Body of pancreas (tissue), 4 donors: Measurements from ENCODE around the gene CFAP100.

Experiments used
- POLR2A ChIP-seq, 3 donors: fragments of 450-650 bp; IDR thresholded peaks; one replicate each; pipeline ENCODE4 v1.6.1; 2016; ENCODE audit warnings: antibody characterized with exemption in 3 of 3, mild to moderate bottlenecking in 2 of 3
- TF ChIP-seq, protein P1 (sequence below), 7 experiments: fragments of 450-650 bp in 4 of 7; fragments of 200-600 bp in 3 of 7; sonication (generic) in 3 of 7; IDR thresholded peaks; one replicate each; pipeline ENCODE4 v1.5.1; 2016 to 2019; ENCODE audit warnings: antibody characterized with exemption in 7 of 7

DNA sequence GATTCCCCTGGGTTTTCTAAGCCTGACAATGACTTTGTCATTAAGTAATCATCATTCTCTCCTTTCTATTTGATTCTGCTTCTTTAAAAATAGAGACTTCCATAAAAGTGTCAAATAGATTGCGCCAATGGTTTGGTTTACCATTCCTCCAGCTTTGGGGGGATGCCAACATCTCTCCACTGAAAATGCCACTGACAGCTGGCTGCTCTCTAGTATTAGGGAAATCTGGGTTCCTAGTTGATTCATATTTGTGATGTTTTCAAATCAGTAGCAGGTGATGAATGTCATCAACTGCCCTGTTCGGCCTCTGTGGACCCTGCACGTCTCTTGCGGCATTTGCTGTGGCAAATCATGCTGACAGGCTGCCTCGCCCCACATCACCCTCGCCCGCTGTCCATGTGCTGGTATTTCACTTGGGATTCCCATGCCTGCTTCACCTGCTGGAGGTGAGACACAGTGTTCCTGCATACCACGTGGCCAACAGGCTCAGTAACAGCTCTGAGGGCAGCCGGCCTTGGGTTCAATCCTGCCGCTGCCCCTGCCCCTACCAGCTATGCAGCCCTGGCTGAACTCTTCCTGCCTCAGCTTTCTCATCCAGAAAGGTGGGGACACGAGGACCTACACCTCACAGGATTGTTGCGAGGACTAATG, 52.9 kb downstream of the CFAP100 start:
- TF ChIP-seq, protein P1, sequence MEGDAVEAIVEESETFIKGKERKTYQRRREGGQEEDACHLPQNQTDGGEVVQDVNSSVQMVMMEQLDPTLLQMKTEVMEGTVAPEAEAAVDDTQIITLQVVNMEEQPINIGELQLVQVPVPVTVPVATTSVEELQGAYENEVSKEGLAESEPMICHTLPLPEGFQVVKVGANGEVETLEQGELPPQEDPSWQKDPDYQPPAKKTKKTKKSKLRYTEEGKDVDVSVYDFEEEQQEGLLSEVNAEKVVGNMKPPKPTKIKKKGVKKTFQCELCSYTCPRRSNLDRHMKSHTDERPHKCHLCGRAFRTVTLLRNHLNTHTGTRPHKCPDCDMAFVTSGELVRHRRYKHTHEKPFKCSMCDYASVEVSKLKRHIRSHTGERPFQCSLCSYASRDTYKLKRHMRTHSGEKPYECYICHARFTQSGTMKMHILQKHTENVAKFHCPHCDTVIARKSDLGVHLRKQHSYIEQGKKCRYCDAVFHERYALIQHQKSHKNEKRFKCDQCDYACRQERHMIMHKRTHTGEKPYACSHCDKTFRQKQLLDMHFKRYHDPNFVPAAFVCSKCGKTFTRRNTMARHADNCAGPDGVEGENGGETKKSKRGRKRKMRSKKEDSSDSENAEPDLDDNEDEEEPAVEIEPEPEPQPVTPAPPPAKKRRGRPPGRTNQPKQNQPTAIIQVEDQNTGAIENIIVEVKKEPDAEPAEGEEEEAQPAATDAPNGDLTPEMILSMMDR (IDR thresholded peaks at IDR 0.05): no peak
- TF ChIP-seq POLR2A (IDR thresholded peaks at IDR 0.05): no peak
